Measurements from ENCODE around the gene BRCC3.

Gene BRCC3

DNA sequence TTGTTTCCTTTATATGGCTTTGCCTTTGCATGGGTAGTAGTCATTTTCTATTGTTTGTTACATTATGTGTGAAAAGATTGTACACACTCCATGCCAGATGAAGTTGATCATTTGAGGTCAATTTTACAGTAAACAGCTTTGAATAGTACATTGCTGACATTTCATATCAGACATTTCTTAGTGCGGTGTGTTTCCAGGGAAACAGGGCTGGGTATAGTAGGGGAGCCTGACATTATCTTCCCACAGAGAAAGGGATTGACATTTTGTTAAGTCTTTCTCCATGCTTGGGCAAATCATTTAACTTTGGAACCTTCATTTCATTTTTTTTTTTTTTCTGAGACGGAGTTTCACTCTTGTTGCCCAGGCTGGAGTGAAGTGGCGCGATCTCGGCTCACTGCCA is 39.7 kb upstream of the BRCC3 start:
- Histone ChIP-seq H3K4me1 (ENCODE audit: control insufficient read depth in 2 of 2, insufficient read depth in 1 of 2, low read depth in 1 of 2, low read length in 2 of 2) (no peaks in the 10 kb centered on the region), H3K18ac (ENCODE audit: low read length) (no peak overlapping the region), H2AK5ac (ENCODE audit: low read depth, low read length) (no peak overlapping the region), H3K4me2 (ENCODE audit: insufficient read depth, low read length, poor library complexity, severe bottlenecking) (no peak overlapping the region), H3K36me3 (replicated peaks in 1 of 2; ENCODE audit: control insufficient read depth in 2 of 2, insufficient read depth in 2 of 2, low read length in 2 of 2) (peaks cover 0 to 30% of the 10 kb centered on the region in 2 donors), H2BK5ac (ENCODE audit: low read length) (no peak overlapping the region), H3K4ac (ENCODE audit: low read length) (no peak overlapping the region), H4K8ac (ENCODE audit: low read depth, low read length) (no peak overlapping the region), H3K9ac (ENCODE audit: low read depth, low read length, poor library complexity) (no peak overlapping the region), H2AFZ (ENCODE audit: low read length) (no peak overlapping the region), H3K27ac (replicated peaks; ENCODE audit: low read length) (no peak overlapping the region), H3K4me3 (ENCODE audit: low read length in 2 of 2) (no peak overlapping the region), H3K79me1 (ENCODE audit: low read depth, low read length) (peaks cover 1% of the 10 kb centered on the region), H3K14ac (ENCODE audit: low read length) (no peak overlapping the region), H2BK120ac (ENCODE audit: low read depth, low read length) (no peak overlapping the region), H3K23ac (ENCODE audit: low read depth, low read length, poor library complexity) (no peak overlapping the region), H3K27me3 (ENCODE audit: control insufficient read depth in 3 of 3, insufficient read depth in 3 of 3, low read depth in 1 of 3, low read length in 3 of 3) (no peaks in the 10 kb centered on the region), H2BK15ac (ENCODE audit: low read length) (no peak overlapping the region), H4K91ac (ENCODE audit: low read depth, low read length, poor library complexity) (no peak overlapping the region), H3K9me3 (replicated peaks in 1 of 2; ENCODE audit: control insufficient read depth in 2 of 2, insufficient read depth in 1 of 2, low read depth in 1 of 2, low read length in 2 of 2) (peaks cover 0 to 21% of the 10 kb centered on the region in 2 donors), H2BK12ac (ENCODE audit: low read length) (no peak overlapping the region)
- DNase-seq (ENCODE audit: low spot score): no peak
- no CpG with 5 or more reads among the region's 5 CpGs for WGBS, 2 donors (ENCODE audit: extremely low coverage in 2 of 2, insufficient read length in 2 of 2, insufficient replicate concordance in 1 of 2)

DNA sequence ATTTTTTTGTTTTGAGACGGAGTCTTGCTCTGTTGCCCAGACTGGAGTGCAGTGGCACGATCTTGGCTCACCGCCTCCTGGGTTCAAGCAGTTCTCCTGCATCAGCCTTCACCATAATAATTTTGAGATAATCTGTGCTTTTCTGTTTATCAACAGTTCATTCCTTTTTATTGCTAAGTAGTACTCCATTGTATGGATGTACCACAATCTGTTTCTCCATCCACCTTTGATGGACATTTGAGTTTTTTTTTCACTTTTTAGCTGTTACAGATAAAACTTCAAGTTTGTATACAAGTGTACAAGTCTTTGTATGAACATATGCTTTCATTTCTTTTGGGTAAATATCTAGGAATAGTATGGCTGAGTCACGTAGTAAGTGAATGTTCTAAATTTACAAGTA is 35.6 kb upstream of the BRCC3 start:
- DNase-seq (ENCODE audit: low spot score): no peak
- Histone ChIP-seq H3K27ac (replicated peaks; ENCODE audit: low read length) (no peak overlapping the region), H3K18ac (ENCODE audit: low read length) (no peak overlapping the region), H3K4me3 (ENCODE audit: low read length in 2 of 2) (no peak overlapping the region), H4K91ac (ENCODE audit: low read depth, low read length, poor library complexity) (no peak overlapping the region), H3K79me1 (ENCODE audit: low read depth, low read length) (peaks cover 1% of the 10 kb centered on the region), H3K23ac (ENCODE audit: low read depth, low read length, poor library complexity) (no peak overlapping the region), H2BK15ac (ENCODE audit: low read length) (no peak overlapping the region), H2BK5ac (ENCODE audit: low read length) (no peak overlapping the region), H2BK12ac (ENCODE audit: low read length) (no peak overlapping the region), H3K4me2 (ENCODE audit: insufficient read depth, low read length, poor library complexity, severe bottlenecking) (no peak overlapping the region), H3K36me3 (replicated peaks in 1 of 2; ENCODE audit: control insufficient read depth in 2 of 2, insufficient read depth in 2 of 2, low read length in 2 of 2) (peaks cover 0 to 40% of the 10 kb centered on the region in 2 donors), H3K4ac (ENCODE audit: low read length) (no peak overlapping the region), H2BK120ac (ENCODE audit: low read depth, low read length) (no peak overlapping the region), H2AFZ (ENCODE audit: low read length) (no peak overlapping the region), H2AK5ac (ENCODE audit: low read depth, low read length) (no peak overlapping the region), H4K8ac (ENCODE audit: low read depth, low read length) (no peak overlapping the region), H3K4me1 (ENCODE audit: control insufficient read depth in 2 of 2, insufficient read depth in 1 of 2, low read depth in 1 of 2, low read length in 2 of 2) (no peaks in the 10 kb centered on the region), H3K9me3 (replicated peaks in 1 of 2; ENCODE audit: control insufficient read depth in 2 of 2, insufficient read depth in 1 of 2, low read depth in 1 of 2, low read length in 2 of 2) (peaks cover 0 to 35% of the 10 kb centered on the region in 2 donors), H3K27me3 (ENCODE audit: control insufficient read depth in 3 of 3, insufficient read depth in 3 of 3, low read depth in 1 of 3, low read length in 3 of 3) (no peaks in the 10 kb centered on the region), H3K9ac (ENCODE audit: low read depth, low read length, poor library complexity) (no peak overlapping the region), H3K14ac (ENCODE audit: low read length) (no peak overlapping the region)
- WGBS, 2 donors (ENCODE audit: extremely low coverage in 2 of 2, insufficient read length in 2 of 2, insufficient replicate concordance in 1 of 2): no CpG with 5 or more reads among the region's 4 CpGs

DNA sequence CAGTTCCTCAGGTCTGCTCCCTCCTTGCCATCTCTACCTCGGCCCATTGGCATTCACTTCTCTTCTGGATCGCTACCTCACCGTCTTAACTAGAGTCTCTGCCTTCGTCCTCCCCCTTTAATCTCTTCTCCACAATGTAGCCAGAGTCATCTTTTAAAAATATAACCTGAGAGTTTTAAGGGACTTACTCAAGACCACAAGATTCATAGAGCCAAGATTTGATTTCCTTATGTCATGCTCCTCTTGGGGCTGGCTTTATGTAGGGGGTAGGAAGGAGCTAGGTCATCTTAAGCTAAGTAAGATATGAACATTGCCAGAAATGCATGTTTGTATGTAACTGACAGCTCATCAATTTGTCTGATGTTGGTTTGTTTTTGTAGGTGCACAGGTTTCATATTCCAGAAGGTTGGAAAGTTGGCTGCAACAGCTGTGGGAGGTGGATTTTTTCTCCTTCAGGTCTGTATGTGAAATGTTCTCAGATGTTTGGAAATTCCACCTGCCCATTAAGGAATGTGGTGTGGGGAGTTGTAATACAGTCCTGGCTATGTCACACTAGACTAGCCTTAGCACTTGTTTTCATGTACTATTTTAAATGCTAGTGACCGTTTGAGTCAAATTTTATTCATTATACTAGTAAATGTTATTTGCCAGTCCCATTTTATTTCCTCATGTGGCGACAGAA is 25.0 kb upstream of the BRCC3 start:
- Histone ChIP-seq H3K9me3 (replicated peaks in 1 of 2; ENCODE audit: control insufficient read depth in 2 of 2, insufficient read depth in 1 of 2, low read depth in 1 of 2, low read length in 2 of 2) (no peaks in the 10 kb centered on the region), H3K27ac (replicated peaks; ENCODE audit: low read length) (no peak overlapping the region), H3K9ac (ENCODE audit: low read depth, low read length, poor library complexity) (no peak overlapping the region), H3K4me3 (ENCODE audit: low read length in 2 of 2) (no peak overlapping the region), H2AFZ (ENCODE audit: low read length) (no peak overlapping the region), H3K23ac (ENCODE audit: low read depth, low read length, poor library complexity) (no peak overlapping the region), H2BK15ac (ENCODE audit: low read length) (no peak overlapping the region), H3K4me2 (ENCODE audit: insufficient read depth, low read length, poor library complexity, severe bottlenecking) (no peak overlapping the region), H2AK5ac (ENCODE audit: low read depth, low read length) (no peak overlapping the region), H4K8ac (ENCODE audit: low read depth, low read length) (no peak overlapping the region), H2BK5ac (ENCODE audit: low read length) (no peak overlapping the region), H2BK12ac (ENCODE audit: low read length) (no peak overlapping the region), H3K79me1 (ENCODE audit: low read depth, low read length) (peaks cover 2% of the 10 kb centered on the region), H3K18ac (ENCODE audit: low read length) (no peak overlapping the region), H2BK120ac (ENCODE audit: low read depth, low read length) (no peak overlapping the region), H3K4ac (ENCODE audit: low read length) (no peak overlapping the region), H4K91ac (ENCODE audit: low read depth, low read length, poor library complexity) (no peak overlapping the region), H3K4me1 (ENCODE audit: control insufficient read depth in 2 of 2, insufficient read depth in 1 of 2, low read depth in 1 of 2, low read length in 2 of 2) (no peaks in the 10 kb centered on the region), H3K27me3 (ENCODE audit: control insufficient read depth in 3 of 3, insufficient read depth in 3 of 3, low read depth in 1 of 3, low read length in 3 of 3) (no peaks in the 10 kb centered on the region), H3K36me3 (replicated peaks in 1 of 2; ENCODE audit: control insufficient read depth in 2 of 2, insufficient read depth in 2 of 2, low read length in 2 of 2) (peaks cover 0 to 11% of the 10 kb centered on the region in 2 donors), H3K14ac (ENCODE audit: low read length) (no peak overlapping the region)
- no peak for DNase-seq (ENCODE audit: low spot score)
- WGBS, 2 donors (ENCODE audit: extremely low coverage in 2 of 2, insufficient read length in 2 of 2, insufficient replicate concordance in 1 of 2): no CpG with 5 or more reads among the region's 6 CpGs

DNA sequence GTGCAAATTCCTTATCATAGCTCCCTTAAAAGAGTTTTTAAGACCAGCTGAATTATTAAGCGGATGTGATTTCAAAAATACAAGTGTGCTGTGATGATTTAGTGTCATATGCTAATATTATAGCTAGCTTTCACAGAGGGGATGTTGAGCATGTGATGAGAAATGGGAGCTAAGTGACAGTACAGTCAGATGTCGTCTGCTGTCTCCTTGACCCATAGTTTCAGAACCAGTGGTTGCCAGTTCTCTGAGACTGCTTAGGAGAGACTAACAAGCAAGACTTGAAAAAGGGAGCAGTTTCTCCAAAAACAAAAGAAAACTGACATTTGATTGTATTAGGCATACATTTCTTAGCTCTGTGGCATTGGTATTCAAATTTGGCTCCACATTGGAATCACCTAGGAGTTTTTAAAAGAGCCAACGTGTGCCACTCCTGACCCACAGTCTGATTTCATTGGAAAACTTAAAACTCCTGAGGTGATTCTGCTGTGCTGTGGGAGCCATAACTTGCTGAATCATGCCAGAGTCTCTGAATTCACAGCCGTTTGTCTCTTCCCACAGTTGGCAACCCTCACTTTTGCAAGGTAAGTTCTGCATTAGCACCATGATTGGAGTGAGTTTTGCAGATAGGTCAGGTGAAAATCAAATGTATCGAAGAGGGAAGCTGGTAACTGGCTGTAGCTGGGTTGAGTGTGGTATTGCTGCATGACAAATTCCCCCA is 24.3 kb upstream of the BRCC3 start:
- Histone ChIP-seq H2BK15ac (ENCODE audit: low read length) (no peak overlapping the region), H3K9me3 (replicated peaks in 1 of 2; ENCODE audit: control insufficient read depth in 2 of 2, insufficient read depth in 1 of 2, low read depth in 1 of 2, low read length in 2 of 2) (no peaks in the 10 kb centered on the region), H3K4ac (ENCODE audit: low read length) (no peak overlapping the region), H2BK120ac (ENCODE audit: low read depth, low read length) (no peak overlapping the region), H3K36me3 (replicated peaks in 1 of 2; ENCODE audit: control insufficient read depth in 2 of 2, insufficient read depth in 2 of 2, low read length in 2 of 2) (peaks cover 0 to 18% of the 10 kb centered on the region in 2 donors), H4K91ac (ENCODE audit: low read depth, low read length, poor library complexity) (no peak overlapping the region), H3K4me1 (ENCODE audit: control insufficient read depth in 2 of 2, insufficient read depth in 1 of 2, low read depth in 1 of 2, low read length in 2 of 2) (no peaks in the 10 kb centered on the region), H2BK5ac (ENCODE audit: low read length) (no peak overlapping the region), H3K27me3 (ENCODE audit: control insufficient read depth in 3 of 3, insufficient read depth in 3 of 3, low read depth in 1 of 3, low read length in 3 of 3) (no peaks in the 10 kb centered on the region), H3K14ac (ENCODE audit: low read length) (no peak overlapping the region), H3K23ac (ENCODE audit: low read depth, low read length, poor library complexity) (no peak overlapping the region), H2AFZ (ENCODE audit: low read length) (no peak overlapping the region), H4K8ac (ENCODE audit: low read depth, low read length) (no peak overlapping the region), H3K4me3 (ENCODE audit: low read length in 2 of 2) (no peak overlapping the region), H3K9ac (ENCODE audit: low read depth, low read length, poor library complexity) (no peak overlapping the region), H3K27ac (replicated peaks; ENCODE audit: low read length) (no peak overlapping the region), H2BK12ac (ENCODE audit: low read length) (no peak overlapping the region), H2AK5ac (ENCODE audit: low read depth, low read length) (no peak overlapping the region), H3K4me2 (ENCODE audit: insufficient read depth, low read length, poor library complexity, severe bottlenecking) (no peak overlapping the region), H3K79me1 (ENCODE audit: low read depth, low read length) (peaks cover 2% of the 10 kb centered on the region), H3K18ac (ENCODE audit: low read length) (no peak overlapping the region)
- no CpG with 5 or more reads among the region's 5 CpGs for WGBS, 2 donors (ENCODE audit: extremely low coverage in 2 of 2, insufficient read length in 2 of 2, insufficient replicate concordance in 1 of 2)
- DNase-seq (ENCODE audit: low spot score): no peak
